ENCODE results near the gene RTF2.

- TF ChIP-seq POLR2A (IDR thresholded peaks at IDR 0.05) (no peak), POLR2AphosphoS5 (IDR thresholded peaks at IDR 0.05) (peak in 1 of 2 donors; percentile 23), CTCF (IDR thresholded peaks at IDR 0.05) (no peak), EP300 (IDR thresholded peaks at IDR 0.05) (no peak)
These were observed 24.5 kb upstream of the RTF2 start for GRCh38 chr20:56443654-56444540.
